KMS-11 (cell line): ENCODE results near the gene ENPP6.

ENCODE experiments used
- H2AFZ ChIP-seq: fragments of 200-600 bp; sonication (generic); 2 replicates; pipeline ENCODE4 v1.6.1; 2016; ENCODE audit warnings: antibody characterized with exemption, mixed run types, low read depth
- H3K27ac ChIP-seq: fragments of 200-600 bp; sonication (generic); 2 replicates; pipeline ENCODE4 v1.6.1; 2016; ENCODE audit warnings: mild to moderate bottlenecking, mixed run types
- H3K27me3 ChIP-seq: fragments of 200-600 bp; sonication (generic); 2 replicates; pipeline ENCODE4 v1.6.1; 2017; ENCODE audit warnings: mild to moderate bottlenecking, low read depth, mixed run types, moderate library complexity; ENCODE audit not compliant: insufficient read depth
- H3K36me3 ChIP-seq: fragments of 200-600 bp; sonication (generic); 2 replicates; pipeline ENCODE4 v1.6.1; 2017; ENCODE audit warnings: mild to moderate bottlenecking, mixed run types; ENCODE audit not compliant: insufficient read depth
- H3K4me1 ChIP-seq: fragments of 200-600 bp; sonication (generic); 2 replicates; pipeline ENCODE4 v1.6.1; 2016; ENCODE audit warnings: mild to moderate bottlenecking, low read depth, mixed run types; ENCODE audit not compliant: poor library complexity, severe bottlenecking
- H3K4me2 ChIP-seq: fragments of 200-600 bp; sonication (generic); 2 replicates; pipeline ENCODE4 v1.7.0; 2016; ENCODE audit warnings: mild to moderate bottlenecking, mixed run types
- H3K4me3 ChIP-seq: fragments of 200-600 bp; sonication (generic); IDR thresholded peaks from 2 replicates; pipeline ENCODE4 v1.6.1; 2017; ENCODE audit warnings: low read depth, low read length, mixed read lengths; ENCODE audit not compliant: insufficient read depth
- H3K79me2 ChIP-seq: fragments of 200-600 bp; sonication (generic); 2 replicates; pipeline ENCODE4 v1.6.1; 2016; ENCODE audit warnings: low read depth, mixed run types; ENCODE audit not compliant: insufficient read depth
- H3K9ac ChIP-seq: fragments of 200-600 bp; sonication (generic); 2 replicates; pipeline ENCODE4 v1.6.1; 2016; ENCODE audit warnings: mild to moderate bottlenecking, mixed run types
- H4K20me1 ChIP-seq: fragments of 200-600 bp; sonication (generic); 2 replicates; pipeline ENCODE4 v1.6.1; 2016; ENCODE audit warnings: mild to moderate bottlenecking, mixed run types; ENCODE audit not compliant: insufficient read depth
- CTCF ChIP-seq: fragments of 200-600 bp; sonication (generic); conservative IDR thresholded peaks from 2 replicates; pipeline ENCODE4 v1.6.1; 2017; ENCODE audit warnings: low read depth, mild to moderate bottlenecking, antibody characterized with exemption, low read length, moderate library complexity, mixed read lengths

The ENPP6 gene

DNA sequence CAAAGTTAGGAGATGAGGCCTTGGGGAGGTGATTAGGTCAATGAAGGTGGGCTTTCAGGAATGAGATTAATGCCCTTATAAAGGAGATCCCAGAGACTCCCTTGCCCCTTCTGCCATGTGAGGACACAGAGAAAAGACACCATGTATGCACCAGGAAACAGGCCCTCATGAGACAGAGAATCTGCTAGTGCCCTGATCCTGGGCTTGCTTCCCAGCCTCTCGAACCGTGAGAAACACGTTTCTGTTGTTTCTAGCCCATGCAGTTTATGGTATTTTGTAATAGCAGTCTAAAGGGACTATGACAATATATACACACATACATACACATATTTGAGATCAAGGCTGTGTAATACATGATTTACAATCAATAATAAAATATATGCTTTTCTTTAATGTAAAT lies 41.4 kb upstream of the ENPP6 start:
- H3K4me3 ChIP-seq: no peak overlapping the region
- TF ChIP-seq CTCF: no peak
- no peaks in the 10 kb centered on the region for H4K20me1 ChIP-seq
- no peaks in the 10 kb centered on the region for H3K79me2 ChIP-seq
- no peak overlapping the region for H2AFZ ChIP-seq
- no peaks in the 10 kb centered on the region for H3K36me3 ChIP-seq
- H3K27me3 ChIP-seq: no peaks in the 10 kb centered on the region
- H3K4me2 ChIP-seq: no peak overlapping the region
- no peak overlapping the region for H3K27ac ChIP-seq
- H3K9ac ChIP-seq: no peak overlapping the region
- peaks cover 21% of the 10 kb centered on the region for H3K4me1 ChIP-seq

DNA sequence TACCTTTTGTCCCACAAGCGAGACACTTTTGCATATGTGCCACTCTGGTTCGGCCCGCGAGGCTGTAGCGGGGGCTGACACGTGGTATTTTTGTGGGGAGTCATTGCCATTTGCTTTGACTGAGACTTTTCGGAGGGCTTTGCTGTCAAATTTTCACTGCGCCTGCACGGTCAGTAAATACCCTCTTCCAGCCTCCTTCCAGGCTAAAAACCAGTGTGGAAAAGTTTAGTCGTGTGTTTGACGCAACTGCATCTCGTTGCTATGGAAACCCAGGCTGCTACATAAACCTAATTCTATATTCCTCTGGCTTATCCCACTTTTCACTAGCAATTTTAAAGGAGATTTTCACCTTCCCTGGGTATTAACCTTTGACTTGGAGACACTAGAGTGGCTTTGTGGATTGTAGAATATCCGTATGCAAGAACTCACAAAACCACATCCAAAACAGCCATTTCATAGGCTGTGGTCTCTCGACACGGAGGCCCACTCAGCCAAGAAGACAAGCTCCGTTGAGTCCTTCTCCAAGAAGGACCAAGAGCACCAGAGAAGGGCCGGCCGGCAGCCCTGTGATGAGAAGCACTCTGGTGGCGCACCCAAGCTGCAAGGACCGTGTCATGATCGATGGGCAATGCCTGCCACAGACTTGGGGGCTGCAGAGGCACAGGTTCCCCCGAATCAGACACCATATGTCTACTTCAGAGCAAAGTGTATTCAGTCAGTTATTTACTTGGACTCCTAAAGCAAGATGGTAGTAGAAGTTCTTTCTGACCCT lies 38.4 kb upstream of the ENPP6 start:
- H3K27me3 ChIP-seq: no peaks in the 10 kb centered on the region
- TF ChIP-seq CTCF: no peak
- no peak overlapping the region for H3K4me2 ChIP-seq
- no peaks in the 10 kb centered on the region for H4K20me1 ChIP-seq
- no peaks in the 10 kb centered on the region for H3K79me2 ChIP-seq
- no peak overlapping the region for H3K27ac ChIP-seq
- H2AFZ ChIP-seq: no peak overlapping the region
- no peak overlapping the region for H3K9ac ChIP-seq
- no peak overlapping the region for H3K4me3 ChIP-seq
- H3K36me3 ChIP-seq: no peaks in the 10 kb centered on the region
- H3K4me1 ChIP-seq: no peaks in the 10 kb centered on the region

- Histone ChIP-seq H3K4me3 (no peak overlapping the region), H3K79me2 (no peaks in the 10 kb centered on the region), H3K4me1 (no peaks in the 10 kb centered on the region), H4K20me1 (no peaks in the 10 kb centered on the region), H3K27ac (no peak overlapping the region), H3K36me3 (no peaks in the 10 kb centered on the region), H2AFZ (no peak overlapping the region), H3K27me3 (no peaks in the 10 kb centered on the region), H3K4me2 (no peak overlapping the region), H3K9ac (no peak overlapping the region)
- no peak for TF ChIP-seq CTCF
These were observed 37.7 kb upstream of the ENPP6 start for GRCh38 chr4:184255361-184255760.

DNA sequence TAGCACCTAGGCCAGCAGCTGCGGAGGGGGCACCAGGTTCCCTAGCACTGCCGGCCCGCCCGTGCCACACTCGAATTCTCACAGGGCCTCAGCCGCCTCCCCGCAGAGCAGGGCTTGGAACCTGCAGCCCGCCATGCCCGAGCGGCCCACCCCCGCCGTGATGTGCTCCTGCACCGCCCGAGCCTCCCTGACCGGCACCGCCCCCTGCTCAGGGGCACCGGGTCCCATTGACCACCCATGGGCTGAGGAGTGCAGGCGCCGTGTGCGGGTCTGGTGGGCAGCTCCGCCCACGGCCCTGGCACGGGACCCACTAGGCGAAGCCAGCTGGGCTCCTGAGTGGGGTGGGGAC lies 35.4 kb upstream of the ENPP6 start:
- no peaks in the 10 kb centered on the region for H3K4me1 ChIP-seq
- H3K4me2 ChIP-seq: no peak overlapping the region
- no peak overlapping the region for H3K4me3 ChIP-seq
- no peaks in the 10 kb centered on the region for H3K79me2 ChIP-seq
- no peaks in the 10 kb centered on the region for H3K36me3 ChIP-seq
- TF ChIP-seq CTCF: no peak
- no peaks in the 10 kb centered on the region for H3K27me3 ChIP-seq
- no peaks in the 10 kb centered on the region for H4K20me1 ChIP-seq
- H3K9ac ChIP-seq: no peak overlapping the region
- H3K27ac ChIP-seq: no peak overlapping the region
- no peak overlapping the region for H2AFZ ChIP-seq
